HepG2 (cell line): ENCODE measurements around the gene PHF23. TPM values are rescaled to one million over a fixed set of nuclear protein-coding genes. Genes with fewer than 3 reads are reported as not detected.

Experiments
- ADNP ChIP-seq: sonication (generic); formaldehyde crosslinking; IDR thresholded peaks from 2 replicates; pipeline ENCODE4 v1.4.0; 2020; ENCODE audit warnings: missing genetic modification reagents
- ARID2 ChIP-seq: sonication (generic); formaldehyde crosslinking; IDR thresholded peaks from 2 replicates; pipeline ENCODE4 v1.8.1; 2022; ENCODE audit warnings: mild to moderate bottlenecking, missing genetic modification reagents, borderline replicate concordance
- ATAD3A ChIP-seq: sonication (generic); formaldehyde crosslinking; IDR thresholded peaks from 2 replicates; pipeline ENCODE4 v1.4.0; 2020; ENCODE audit warnings: missing genetic modification reagents
- CBX1 ChIP-seq: IDR thresholded peaks from one replicate; pipeline ENCODE4 v1.6.1; 2016; ENCODE audit warnings: antibody characterized with exemption, low read depth
- DBP ChIP-seq: sonication (generic); formaldehyde crosslinking; IDR thresholded peaks from 2 replicates; pipeline ENCODE4 v1.4.0; 2020; ENCODE audit warnings: missing genetic modification reagents; ENCODE audit errors: not compliant biosample characterization
- ELF1 ChIP-seq: sonication (generic); formaldehyde crosslinking; IDR thresholded peaks from 2 replicates; pipeline ENCODE4 v1.4.0; 2020; ENCODE audit warnings: missing genetic modification reagents
- FOXK1 ChIP-seq: sonication (generic); formaldehyde crosslinking; IDR thresholded peaks from 2 replicates; pipeline ENCODE4 v1.4.0; 2020; ENCODE audit warnings: low read depth, missing genetic modification reagents, borderline replicate concordance
- GABPB1 ChIP-seq: IDR thresholded peaks from 2 replicates; pipeline ENCODE4 v1.6.1; 2016; ENCODE audit warnings: mild to moderate bottlenecking, missing genetic modification reagents, moderate library complexity, missing compliant biosample characterization
- HDAC6 ChIP-seq: fragments of 200-600 bp; sonication (generic); IDR thresholded peaks from 2 replicates; pipeline ENCODE4 v1.7.0; 2017; ENCODE audit warnings: mild to moderate bottlenecking, antibody characterized with exemption, low read length, low read depth
- KDM6A ChIP-seq: IDR thresholded peaks from 2 replicates; pipeline ENCODE4 v1.6.1; 2016; ENCODE audit warnings: low read depth
- KLF11 ChIP-seq: IDR thresholded peaks from 2 replicates; pipeline ENCODE4 v1.6.1; 2016; ENCODE audit warnings: missing compliant biosample characterization
- PAWR ChIP-seq: sonication (generic); formaldehyde crosslinking; IDR thresholded peaks from 2 replicates; pipeline ENCODE4 v1.4.0; 2020; ENCODE audit warnings: missing genetic modification reagents, mild to moderate bottlenecking, borderline replicate concordance
- RAD51 ChIP-seq: fragments of 450-650 bp; IDR thresholded peaks from 2 replicates; pipeline ENCODE4 v1.6.1; 2016; ENCODE audit warnings: borderline replicate concordance
- RFX5 ChIP-seq: IDR thresholded peaks from 2 replicates; pipeline ENCODE4 v1.6.1; 2011; ENCODE audit warnings: low read depth, low read length, improper control_type of control experiment
- RXRB ChIP-seq: IDR thresholded peaks from 2 replicates; pipeline ENCODE4 v1.6.1; 2016; ENCODE audit warnings: borderline replicate concordance, missing genetic modification reagents, missing compliant biosample characterization
- TRIM22 ChIP-seq: fragments of 450-650 bp; IDR thresholded peaks from 2 replicates; pipeline ENCODE4 v1.6.1; 2017
- ZBTB21 ChIP-seq: sonication (generic); formaldehyde crosslinking; IDR thresholded peaks from 2 replicates; pipeline ENCODE4 v1.4.0; 2020; ENCODE audit warnings: missing genetic modification reagents
- ZFP90 ChIP-seq: sonication (generic); formaldehyde crosslinking; IDR thresholded peaks from 2 replicates; pipeline ENCODE4 v1.8.0; 2022; ENCODE audit warnings: missing genetic modification reagents, mild to moderate bottlenecking, inconsistent platforms, borderline replicate concordance
- ZMYM4 ChIP-seq: sonication (generic); formaldehyde crosslinking; IDR thresholded peaks from 2 replicates; pipeline ENCODE4 v1.8.1; 2023; ENCODE audit warnings: mild to moderate bottlenecking, missing genetic modification reagents
- ZNF337 ChIP-seq: sonication (generic); formaldehyde crosslinking; IDR thresholded peaks from 2 replicates; pipeline ENCODE4 v1.5.1; 2020; ENCODE audit warnings: missing genetic modification reagents, low read depth, mild to moderate bottlenecking, borderline replicate concordance
- ZNF33A ChIP-seq: sonication (generic); formaldehyde crosslinking; IDR thresholded peaks from 2 replicates; pipeline ENCODE4 v1.5.1; 2020; ENCODE audit warnings: missing genetic modification reagents, mild to moderate bottlenecking, moderate library complexity, borderline replicate concordance
- ZNF367 ChIP-seq: sonication (generic); formaldehyde crosslinking; IDR thresholded peaks from 2 replicates; pipeline ENCODE4 v1.4.0; 2020; ENCODE audit warnings: missing genetic modification reagents, borderline replicate concordance
- ZNF615 ChIP-seq: sonication (generic); formaldehyde crosslinking; IDR thresholded peaks from 2 replicates; pipeline ENCODE4 v1.5.0; 2020; ENCODE audit warnings: mild to moderate bottlenecking, missing genetic modification reagents, borderline replicate concordance
- ZNF780A ChIP-seq: sonication (generic); formaldehyde crosslinking; IDR thresholded peaks from 2 replicates; pipeline ENCODE4 v1.8.0; 2022; ENCODE audit warnings: mild to moderate bottlenecking, missing genetic modification reagents, moderate library complexity
- ZSCAN30 ChIP-seq: sonication (generic); formaldehyde crosslinking; IDR thresholded peaks from 2 replicates; pipeline ENCODE4 v1.5.0; 2020; ENCODE audit warnings: mild to moderate bottlenecking, missing genetic modification reagents
- polyA plus RNA-seq, 8 experiments: library from polyadenylated mRNA; depleted of rRNA in 3 of 8; stranded (reverse) in 7 of 8; unstranded in 1 of 8; fragments of >200 nt; fragmentation: Illumina TruSeq in 4 of 8; extraction: Trizol in 4 of 8; gene quantifications; 2 replicates each; pipeline versions ENCODE4 v1.2.1 to v1.2.3, GENCODE V29; 2011 to 2016; ENCODE audit warnings: low read depth in 4 of 8, missing spikeins in 1 of 8, mixed read lengths in 1 of 8; ENCODE audit not compliant: insufficient read depth in 1 of 8
- total RNA-seq, 5 experiments: library from RNA; depleted of rRNA; stranded (reverse); fragments of >200 nt; fragmentation: Illumina TruSeq; extraction: Trizol; gene quantifications; 2 replicates each; pipeline ENCODE4 v1.2.3, GENCODE V29; 2016; ENCODE audit warnings: low read depth in 1 of 5
- TF ChIP-seq, protein P1 (sequence below): sonication (generic); formaldehyde crosslinking; conservative IDR thresholded peaks from 2 replicates; pipeline ENCODE4 v1.8.0; 2022; ENCODE audit warnings: mild to moderate bottlenecking, moderate library complexity, missing genetic modification reagents

PHF23 gene
- total and polyA plus RNA-seq, 2 of the 13 experiments (the other 11 are each of a cell fraction or from before 2014, with no cell fraction given), result 27.6 to 33.2 TPM

GRCh38 chr17:7239091-7240027 is at the start of gene PHF23 (continued):
- TF ChIP-seq RFX5 (no peak), GABPB1 (CRISPR knock-in tag) (peak; percentile 96), TRIM22 (no peak), KDM6A (no peak), ZNF780A (CRISPR knock-in tag) (0 out of 2 replicates have a peak, but pooled peaks have one; percentile 27), FOXK1 (peak; percentile 42), ZFP90 (peak; percentile 14; the same call in 1 of the 2 replicates), ZNF367 (CRISPR knock-in tag) (no peak), ZNF337 (0 out of 2 replicates have a peak, but pooled peaks have one; percentile 40), KLF11 (CRISPR knock-in tag) (no peak), ZBTB21 (CRISPR knock-in tag) (no peak), ELF1 (CRISPR knock-in tag) (peak; percentile 97), CBX1 (no peak), ZNF615 (CRISPR knock-in tag) (no peak), ZMYM4 (CRISPR knock-in tag) (peak; percentile 48; the same call in 1 of the 2 replicates), ADNP (CRISPR knock-in tag) (no peak), ATAD3A (CRISPR knock-in tag) (no peak), ARID2 (CRISPR knock-in tag) (peak; percentile 70; the same call in 1 of the 2 replicates), HDAC6 (no peak), ZSCAN30 (CRISPR knock-in tag) (no peak), DBP (CRISPR knock-in tag) (no peak), ZNF33A (CRISPR knock-in tag) (no peak), PAWR (CRISPR knock-in tag) (no peak), RXRB (CRISPR knock-in tag) (no peak), RAD51 (no peak)
- TF ChIP-seq, protein P1, sequence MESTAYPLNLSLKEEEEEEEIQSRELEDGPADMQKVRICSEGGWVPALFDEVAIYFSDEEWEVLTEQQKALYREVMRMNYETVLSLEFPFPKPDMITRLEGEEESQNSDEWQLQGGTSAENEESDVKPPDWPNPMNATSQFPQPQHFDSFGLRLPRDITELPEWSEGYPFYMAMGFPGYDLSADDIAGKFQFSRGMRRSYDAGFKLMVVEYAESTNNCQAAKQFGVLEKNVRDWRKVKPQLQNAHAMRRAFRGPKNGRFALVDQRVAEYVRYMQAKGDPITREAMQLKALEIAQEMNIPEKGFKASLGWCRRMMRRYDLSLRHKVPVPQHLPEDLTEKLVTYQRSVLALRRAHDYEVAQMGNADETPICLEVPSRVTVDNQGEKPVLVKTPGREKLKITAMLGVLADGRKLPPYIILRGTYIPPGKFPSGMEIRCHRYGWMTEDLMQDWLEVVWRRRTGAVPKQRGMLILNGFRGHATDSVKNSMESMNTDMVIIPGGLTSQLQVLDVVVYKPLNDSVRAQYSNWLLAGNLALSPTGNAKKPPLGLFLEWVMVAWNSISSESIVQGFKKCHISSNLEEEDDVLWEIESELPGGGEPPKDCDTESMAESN (CRISPR knock-in tag), result peak; percentile 53
